ENCODE measurements around the gene MYLK2.

DNA sequence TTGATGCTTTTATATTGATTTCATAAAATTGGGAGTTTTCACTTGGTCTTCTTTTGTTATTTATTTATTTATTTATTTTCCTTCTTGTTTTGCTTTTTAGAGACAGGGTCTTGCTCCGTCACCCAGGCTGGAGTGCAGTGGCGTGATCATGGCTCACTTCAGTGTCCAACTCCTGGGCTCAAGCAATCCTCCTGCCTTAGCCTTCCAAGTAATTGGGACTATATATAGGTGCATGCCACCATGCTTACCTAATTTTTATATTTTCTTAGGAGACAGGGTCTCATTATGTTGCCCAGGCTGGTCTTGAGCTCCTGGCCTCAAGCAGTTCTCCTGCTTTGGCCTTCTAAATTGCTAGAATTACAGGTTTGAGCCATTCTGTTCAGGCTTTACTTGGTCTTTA lies 38.3 kb upstream of the MYLK2 start:
- TF ChIP-seq POLR2A (IDR thresholded peaks at IDR 0.05) = no peak
- no peak for TF ChIP-seq CTCF (IDR thresholded peaks at IDR 0.05)

Measured in body of pancreas (tissue), 4 donors.